GM19468 (cell line): Measurements from ENCODE around the gene CSTF1.
"Not testable (repeated sequence)": the region's sequence is repeated elsewhere in the genome, so short reads cannot be mapped to it uniquely, and the experiment has no call there.

Source experiments
- ATAC-seq: cut with Tn5 transposase; IDR thresholded peaks from one replicate; pipeline ENCODE4 v1.9.1; 2021; ENCODE audit warnings: mild to moderate bottlenecking, moderate library complexity, moderate number of reproducible peaks; ENCODE audit not compliant: unreplicated experiment; ENCODE audit errors: extremely low read depth

CSTF1 gene

GRCh38 chr20:56368351-56369134 lies 23.9 kb upstream of the CSTF1 start:
- ATAC-seq, result no peak

GRCh38 chr20:56369179-56369578 lies 23.3 kb upstream of the CSTF1 start:
- ATAC-seq, result no peak

- ATAC-seq, result no peak
These were observed 20.5 kb upstream of the CSTF1 start for GRCh38 chr20:56371977-56372376.

GRCh38 chr20:56372850-56373249 lies 19.6 kb upstream of the CSTF1 start:
- no peak for ATAC-seq

- peak; percentile 62 for ATAC-seq
These were observed 18.5 kb upstream of the CSTF1 start for GRCh38 chr20:56373942-56374341.

- ATAC-seq, result no peak
These were observed 16.1 kb upstream of the CSTF1 start for GRCh38 chr20:56376331-56376730.

GRCh38 chr20:56378386-56378785 lies 14.1 kb upstream of the CSTF1 start:
- no peak for ATAC-seq

GRCh38 chr20:56380375-56380774 lies 12.1 kb upstream of the CSTF1 start:
- ATAC-seq, result no peak

- ATAC-seq, result no peak
These were observed 10.9 kb upstream of the CSTF1 start for GRCh38 chr20:56381501-56381900.

GRCh38 chr20:56382696-56383095 lies 9.7 kb upstream of the CSTF1 start:
- ATAC-seq, result no peak

- ATAC-seq, result no peak
These were observed 9.1 kb upstream of the CSTF1 start for GRCh38 chr20:56383334-56383733.

- ATAC-seq, result no peak
These were observed 7.3 kb upstream of the CSTF1 start for GRCh38 chr20:56385130-56385529.

- no peak for ATAC-seq
These were observed 6.2 kb upstream of the CSTF1 start for GRCh38 chr20:56386219-56386618.

- no peak for ATAC-seq
These were observed 3.6 kb upstream of the CSTF1 start for GRCh38 chr20:56388882-56389281.

- no peak for ATAC-seq
These were observed 2.6 kb upstream of the CSTF1 start for GRCh38 chr20:56389807-56390206.

- ATAC-seq, result not testable (repeated sequence)
These were observed 2.0 kb upstream of the CSTF1 start for GRCh38 chr20:56390396-56390795.

GRCh38 chr20:56391037-56391436 lies 1.4 kb upstream of the CSTF1 start:
- no peak for ATAC-seq

- ATAC-seq, result peak; percentile 1
These were observed 781 bp upstream of the CSTF1 start for GRCh38 chr20:56391596-56392131.

- ATAC-seq, result no peak
These were observed 537 bp downstream of the CSTF1 start for GRCh38 chr20:56392881-56393482.

GRCh38 chr20:56393653-56394052 lies 1.2 kb downstream of the CSTF1 start:
- no peak for ATAC-seq

GRCh38 chr20:56395166-56395565 lies 2.7 kb downstream of the CSTF1 start:
- no peak for ATAC-seq
